ENCODE data around the gene RAB11FIP4. TPM values are rescaled to one million over a fixed set of nuclear protein-coding genes. Genes with fewer than 3 reads are reported as not detected.

The RAB11FIP4 gene
- total and polyA plus RNA-seq, 8 donors, result 4.7 to 121 (median 11.7) TPM

DNA sequence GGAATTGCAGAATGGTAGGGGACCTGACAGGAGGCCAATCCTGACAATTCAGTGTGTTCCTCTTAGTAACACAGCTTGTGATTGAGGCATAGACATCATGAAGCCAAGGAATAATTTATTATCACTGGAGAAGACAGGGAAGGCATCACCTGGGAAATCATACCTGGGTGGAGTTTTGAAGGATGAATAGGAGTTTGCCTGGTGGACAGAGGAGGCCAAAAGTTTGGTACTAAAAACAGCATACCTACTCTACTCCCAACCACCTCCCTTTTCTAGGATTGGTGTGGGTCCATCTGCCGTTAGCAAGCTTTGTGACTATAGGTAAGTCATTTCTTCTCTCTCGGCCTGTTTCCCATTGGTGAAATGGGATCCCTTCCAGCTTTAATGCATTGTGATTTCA is 88.0 kb downstream of the RAB11FIP4 start:
- WGBS, 5 donors, result 77 to 96% (median 81%) methylated on average over 2 of the region's 2 CpGs
- Histone ChIP-seq H3K27me3 (peaks cover 0 to 16% (median 0%) of the 10 kb centered on the region in 3 donors), H3K4me3 (no peak overlapping the region), H3K9me3 (no peaks in the 10 kb centered on the region), H3K27ac (no peak overlapping the region), H3K4me1 (peaks cover 0 to 6% (median 0%) of the 10 kb centered on the region in 4 donors), H3K36me3 (no peaks in the 10 kb centered on the region)
- TF ChIP-seq POLR2AphosphoS5 (IDR thresholded peaks at IDR 0.05), result no peak
- TF ChIP-seq, protein P1, sequence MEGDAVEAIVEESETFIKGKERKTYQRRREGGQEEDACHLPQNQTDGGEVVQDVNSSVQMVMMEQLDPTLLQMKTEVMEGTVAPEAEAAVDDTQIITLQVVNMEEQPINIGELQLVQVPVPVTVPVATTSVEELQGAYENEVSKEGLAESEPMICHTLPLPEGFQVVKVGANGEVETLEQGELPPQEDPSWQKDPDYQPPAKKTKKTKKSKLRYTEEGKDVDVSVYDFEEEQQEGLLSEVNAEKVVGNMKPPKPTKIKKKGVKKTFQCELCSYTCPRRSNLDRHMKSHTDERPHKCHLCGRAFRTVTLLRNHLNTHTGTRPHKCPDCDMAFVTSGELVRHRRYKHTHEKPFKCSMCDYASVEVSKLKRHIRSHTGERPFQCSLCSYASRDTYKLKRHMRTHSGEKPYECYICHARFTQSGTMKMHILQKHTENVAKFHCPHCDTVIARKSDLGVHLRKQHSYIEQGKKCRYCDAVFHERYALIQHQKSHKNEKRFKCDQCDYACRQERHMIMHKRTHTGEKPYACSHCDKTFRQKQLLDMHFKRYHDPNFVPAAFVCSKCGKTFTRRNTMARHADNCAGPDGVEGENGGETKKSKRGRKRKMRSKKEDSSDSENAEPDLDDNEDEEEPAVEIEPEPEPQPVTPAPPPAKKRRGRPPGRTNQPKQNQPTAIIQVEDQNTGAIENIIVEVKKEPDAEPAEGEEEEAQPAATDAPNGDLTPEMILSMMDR (IDR thresholded peaks at IDR 0.05), result no peak
- DNase-seq, result no peak
- intact Hi-C loops (cut with DNase I; ENCODE audit: low total_unique reads), result no loop called here

DNA sequence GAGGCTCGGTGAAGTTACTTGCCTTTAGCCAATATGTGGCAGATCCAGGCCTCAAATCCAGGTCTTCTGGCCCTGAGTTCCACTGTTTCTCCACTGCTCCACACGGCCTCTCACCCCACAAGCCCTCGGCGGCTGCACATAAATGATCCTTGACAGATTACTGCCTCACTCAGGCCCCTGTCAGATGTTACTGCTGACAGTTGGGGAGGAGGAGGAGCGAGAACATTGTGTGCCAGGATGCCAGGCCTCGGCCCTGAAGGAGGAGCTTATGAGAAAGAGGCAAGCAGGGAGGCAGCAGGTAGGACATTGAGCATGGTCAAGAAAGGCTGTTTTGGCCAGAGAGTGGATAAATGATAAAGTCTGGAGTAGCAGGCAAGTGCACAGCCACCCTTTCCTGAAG is 88.6 kb downstream of the RAB11FIP4 start:
- H3K4me1 ChIP-seq, result peaks cover 0 to 6% (median 0%) of the 10 kb centered on the region in 4 donors
- 78 to 86% (median 85%) methylated on average over 6 of the region's 6 CpGs for WGBS, 5 donors

DNA sequence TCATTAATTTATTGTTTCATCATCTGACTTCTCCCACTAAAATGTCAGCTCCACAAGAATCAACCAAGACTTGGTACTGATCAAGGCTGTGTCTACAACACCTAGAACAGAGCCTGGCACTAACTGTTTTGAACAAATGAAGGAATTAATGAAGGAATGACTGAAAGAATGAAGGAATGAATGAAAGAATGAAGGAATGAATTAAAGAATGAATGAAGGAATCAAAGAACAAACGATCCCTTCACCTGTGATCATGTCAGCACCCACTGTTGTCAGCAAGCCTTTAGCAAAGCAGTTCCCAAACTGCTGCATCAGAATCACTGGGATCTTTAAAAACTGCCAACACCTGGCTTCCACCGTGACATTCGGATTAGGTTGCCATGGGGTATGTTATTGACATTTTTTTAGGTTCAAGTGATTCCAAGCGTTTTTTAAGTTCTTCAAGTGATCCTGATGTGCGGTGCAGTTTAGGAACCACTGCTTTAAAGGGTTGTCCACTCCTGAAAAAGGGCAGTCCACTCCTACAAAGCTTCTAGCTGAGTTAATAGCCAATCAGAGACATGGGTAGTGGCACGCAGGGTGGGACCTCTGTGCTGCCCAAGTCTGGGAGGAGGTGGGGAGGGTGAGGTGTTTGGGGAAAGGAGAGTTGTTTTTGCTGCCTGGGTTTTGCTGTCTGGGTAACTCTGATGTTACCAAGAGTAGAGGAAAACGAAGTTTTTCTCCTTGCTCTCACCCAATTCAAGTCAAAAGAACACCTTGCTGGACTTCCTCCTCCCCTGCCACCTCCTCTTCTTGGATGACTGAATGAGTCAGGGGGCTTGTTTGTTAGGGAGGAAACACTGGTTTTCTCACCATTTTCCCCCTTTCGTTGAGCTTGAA is 89.7 kb downstream of the RAB11FIP4 start:
- no peak for TF ChIP-seq POLR2AphosphoS5 (IDR thresholded peaks at IDR 0.05)
- TF ChIP-seq EP300 (IDR thresholded peaks at IDR 0.05), result no peak
- no peak for TF ChIP-seq POLR2A (IDR thresholded peaks at IDR 0.05)
- TF ChIP-seq, protein P1 (IDR thresholded peaks at IDR 0.05), result no peak
- no peaks in the 10 kb centered on the region for H3K9me3 ChIP-seq
- WGBS, 5 donors, result 69 to 76% (median 71%) methylated on average over 8 of the region's 8 CpGs
- no peak overlapping the region for H3K4me3 ChIP-seq
- H3K27ac ChIP-seq, result no peak overlapping the region
- peaks cover 0 to 16% (median 0%) of the 10 kb centered on the region in 3 donors for H3K27me3 ChIP-seq
- peaks cover 0 to 6% (median 0%) of the 10 kb centered on the region in 4 donors for H3K4me1 ChIP-seq
- intact Hi-C loops (cut with DNase I; ENCODE audit: low total_unique reads), result no loop called here
- no peak for DNase-seq
- H3K36me3 ChIP-seq, result no peaks in the 10 kb centered on the region

More for the DNA sequence above, 88.6 kb downstream of the RAB11FIP4 start:
- Histone ChIP-seq H3K9me3 (no peaks in the 10 kb centered on the region), H3K36me3 (no peaks in the 10 kb centered on the region), H3K27ac (no peak overlapping the region), H3K4me3 (no peak overlapping the region), H3K27me3 (peaks cover 0 to 16% (median 0%) of the 10 kb centered on the region in 3 donors)
- TF ChIP-seq POLR2A (IDR thresholded peaks at IDR 0.05) (no peak), POLR2AphosphoS5 (IDR thresholded peaks at IDR 0.05) (no peak), EP300 (IDR thresholded peaks at IDR 0.05) (no peak)
- TF ChIP-seq, protein P1 (IDR thresholded peaks at IDR 0.05), result no peak
- DNase-seq, result no peak
- intact Hi-C loops (cut with DNase I; ENCODE audit: low total_unique reads), result no loop called here

DNA sequence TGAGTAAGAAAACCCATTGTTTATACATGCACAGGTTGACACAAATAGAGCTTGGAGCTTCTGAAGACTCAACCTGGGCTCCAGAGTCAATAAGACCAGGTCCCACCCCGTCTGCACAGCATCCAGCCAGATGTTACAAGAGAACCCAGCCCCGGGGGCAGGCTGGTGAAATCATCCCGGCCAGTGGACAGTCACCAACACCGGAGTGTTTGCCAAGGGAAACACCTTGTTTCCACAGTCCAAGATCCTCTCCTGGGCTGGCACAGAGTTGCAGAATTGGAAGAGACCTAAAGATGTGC is 90.3 kb downstream of the RAB11FIP4 start:
- intact Hi-C loops (cut with DNase I; ENCODE audit: low total_unique reads), result no loop called here
- Histone ChIP-seq H3K27me3 (peaks cover 0 to 14% (median 0%) of the 10 kb centered on the region in 3 donors), H3K36me3 (no peaks in the 10 kb centered on the region), H3K4me1 (peaks cover 2 to 5% (median 4%) of the 10 kb centered on the region in 4 donors), H3K4me3 (no peak overlapping the region), H3K27ac (no peak overlapping the region), H3K9me3 (no peaks in the 10 kb centered on the region)
- no peak for TF ChIP-seq POLR2AphosphoS5 (IDR thresholded peaks at IDR 0.05)
- no peak for TF ChIP-seq POLR2A (IDR thresholded peaks at IDR 0.05)
- TF ChIP-seq EP300 (IDR thresholded peaks at IDR 0.05), result no peak
- TF ChIP-seq, protein P1 (IDR thresholded peaks at IDR 0.05), result no peak
- DNase-seq, result no peak
- WGBS, 5 donors, result 48 to 87% (median 65%) methylated on average over 4 of the region's 4 CpGs

Measured in stomach (tissue), 9 donors.